Thyroid gland (tissue), 4 donors: ENCODE measurements around the gene CHRNA1. TPM values are rescaled to one million over a fixed set of nuclear protein-coding genes. Genes with fewer than 3 reads are reported as not detected.

Source experiments
- DNase-seq, 2 donors: peaks; one replicate each; pipeline ENCODE4 v3.0.0-alpha.2; 2019
- H3K27ac ChIP-seq, 3 donors: fragments of 200-600 bp; sonication (generic); 1 replicate in 2 of 3; 2 replicates in 1 of 3; pipeline ENCODE4 v1.5.1; 2016 to 2019; ENCODE audit warnings: mild to moderate bottlenecking in 1 of 3, moderate library complexity in 1 of 3
- H3K27me3 ChIP-seq: fragments of 200-600 bp; sonication (generic); one replicate; pipeline ENCODE4 v1.5.1; 2019
- H3K36me3 ChIP-seq, 2 donors: fragments of 200-600 bp; sonication (generic); one replicate each; pipeline ENCODE4 v1.5.1; 2016 to 2019
- H3K4me1 ChIP-seq, 2 donors: fragments of 200-600 bp; sonication (generic); one replicate each; pipeline ENCODE4 v1.5.1; 2017 to 2019
- H3K4me3 ChIP-seq, 3 donors: fragments of 200-600 bp; sonication (generic); replicated peaks in 1 of 3; 1 replicate in 2 of 3; 2 replicates in 1 of 3; pipeline ENCODE4 v1.5.1; 2016; ENCODE audit warnings: mild to moderate bottlenecking in 1 of 3
- H3K9me3 ChIP-seq: fragments of 200-600 bp; sonication (generic); one replicate; pipeline ENCODE4 v1.5.1; 2017
- POLR2A ChIP-seq, 2 donors: fragments of 450-650 bp; IDR thresholded peaks; one replicate each; pipeline ENCODE4 v1.6.1; 2017; ENCODE audit warnings: antibody characterized with exemption in 2 of 2, mild to moderate bottlenecking in 2 of 2, moderate library complexity in 1 of 2
- WGBS, 2 donors: methylation state at CpG; one replicate each; pipeline ENCODE4 v1.1.5; 2017; 5-methylcytosine and 5-hydroxymethylcytosine counted together
- intact Hi-C: fragments of 100-400 bp; cut with DNase I; formaldehyde crosslinking; loops from one replicate; pipeline ENCODE4 v1.15.1; 2023
- total RNA-seq, 4 donors: library from RNA; depleted of rRNA; stranded (reverse); fragments of >200 nt; gene quantifications; one replicate each; pipeline ENCODE4 v1.2.3, GENCODE V29; 2016
- TF ChIP-seq, protein P1 (sequence below), 6 experiments: fragments of 200-600 bp in 3 of 6; fragments of 450-650 bp in 3 of 6; sonication (generic) in 3 of 6; IDR thresholded peaks; one replicate each; pipeline ENCODE4 v1.5.1; 2016 to 2019; ENCODE audit warnings: antibody characterized with exemption in 6 of 6, mild to moderate bottlenecking in 2 of 6, inconsistent platforms in 1 of 6, moderate library complexity in 1 of 6

The CHRNA1 gene
- total RNA-seq, 4 donors from 2014 or later: not detected

DNA sequence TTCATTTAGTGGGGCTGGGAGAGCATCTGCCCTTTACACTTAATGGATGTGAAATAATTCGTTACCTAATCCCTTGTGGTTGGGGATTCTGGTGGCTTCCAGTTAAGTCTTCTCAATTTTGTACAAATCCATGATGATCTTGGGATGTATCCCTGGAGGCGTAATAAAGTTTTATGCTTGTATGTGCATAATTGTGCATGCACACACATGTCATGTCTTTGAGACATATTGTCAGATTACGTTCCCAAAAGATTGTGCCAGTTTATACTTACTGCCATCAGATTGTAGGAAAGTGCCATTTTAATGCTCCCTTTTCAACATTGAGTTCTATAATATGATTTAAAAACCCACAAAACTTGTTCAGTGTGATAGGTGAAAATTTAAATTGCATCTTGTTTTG lies 60.8 kb downstream of the CHRNA1 start:
- no peak for DNase-seq
- WGBS, 2 donors: 65 to 92% methylated on average over 3 of the region's 3 CpGs
- intact Hi-C loops: no loop called here
- H3K4me3 ChIP-seq: no peak overlapping the region
- TF ChIP-seq, protein P1, sequence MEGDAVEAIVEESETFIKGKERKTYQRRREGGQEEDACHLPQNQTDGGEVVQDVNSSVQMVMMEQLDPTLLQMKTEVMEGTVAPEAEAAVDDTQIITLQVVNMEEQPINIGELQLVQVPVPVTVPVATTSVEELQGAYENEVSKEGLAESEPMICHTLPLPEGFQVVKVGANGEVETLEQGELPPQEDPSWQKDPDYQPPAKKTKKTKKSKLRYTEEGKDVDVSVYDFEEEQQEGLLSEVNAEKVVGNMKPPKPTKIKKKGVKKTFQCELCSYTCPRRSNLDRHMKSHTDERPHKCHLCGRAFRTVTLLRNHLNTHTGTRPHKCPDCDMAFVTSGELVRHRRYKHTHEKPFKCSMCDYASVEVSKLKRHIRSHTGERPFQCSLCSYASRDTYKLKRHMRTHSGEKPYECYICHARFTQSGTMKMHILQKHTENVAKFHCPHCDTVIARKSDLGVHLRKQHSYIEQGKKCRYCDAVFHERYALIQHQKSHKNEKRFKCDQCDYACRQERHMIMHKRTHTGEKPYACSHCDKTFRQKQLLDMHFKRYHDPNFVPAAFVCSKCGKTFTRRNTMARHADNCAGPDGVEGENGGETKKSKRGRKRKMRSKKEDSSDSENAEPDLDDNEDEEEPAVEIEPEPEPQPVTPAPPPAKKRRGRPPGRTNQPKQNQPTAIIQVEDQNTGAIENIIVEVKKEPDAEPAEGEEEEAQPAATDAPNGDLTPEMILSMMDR (IDR thresholded peaks at IDR 0.05): no peak
- TF ChIP-seq POLR2A (IDR thresholded peaks at IDR 0.05): no peak
- no peaks in the 10 kb centered on the region for H3K36me3 ChIP-seq
- H3K27me3 ChIP-seq: no peaks in the 10 kb centered on the region
- H3K27ac ChIP-seq: no peak overlapping the region
- H3K4me1 ChIP-seq: no peaks in the 10 kb centered on the region
- no peaks in the 10 kb centered on the region for H3K9me3 ChIP-seq

DNA sequence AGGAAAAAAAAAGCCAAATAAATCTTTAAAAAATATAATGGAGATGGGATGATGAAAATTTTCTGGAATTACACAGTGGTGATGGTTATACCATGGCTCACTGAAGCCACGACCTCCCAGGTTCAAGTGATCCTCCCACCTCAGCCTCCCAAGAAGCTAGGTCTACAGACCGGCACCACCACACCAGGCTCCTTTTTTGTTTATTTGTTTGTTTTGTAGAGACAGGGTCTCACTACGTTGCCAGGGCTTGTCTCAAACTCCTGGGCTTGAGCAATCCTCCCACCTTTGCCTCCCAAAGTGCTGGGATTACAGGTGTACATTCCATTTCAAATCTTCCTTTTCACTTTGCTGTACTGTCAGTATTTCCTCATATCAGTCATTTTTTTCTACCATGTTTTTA lies 61.7 kb downstream of the CHRNA1 start:
- intact Hi-C loops: no loop called here
- TF ChIP-seq, protein P1 (IDR thresholded peaks at IDR 0.05): no peak
- TF ChIP-seq POLR2A (IDR thresholded peaks at IDR 0.05): no peak
- H3K4me1 ChIP-seq: no peaks in the 10 kb centered on the region
- H3K9me3 ChIP-seq: no peaks in the 10 kb centered on the region
- DNase-seq: no peak
- H3K36me3 ChIP-seq: no peaks in the 10 kb centered on the region
- no peak overlapping the region for H3K4me3 ChIP-seq
- WGBS, 2 donors: 73 to 81% methylated on average over 3 of the region's 3 CpGs
- no peak overlapping the region for H3K27ac ChIP-seq
- no peaks in the 10 kb centered on the region for H3K27me3 ChIP-seq

DNA sequence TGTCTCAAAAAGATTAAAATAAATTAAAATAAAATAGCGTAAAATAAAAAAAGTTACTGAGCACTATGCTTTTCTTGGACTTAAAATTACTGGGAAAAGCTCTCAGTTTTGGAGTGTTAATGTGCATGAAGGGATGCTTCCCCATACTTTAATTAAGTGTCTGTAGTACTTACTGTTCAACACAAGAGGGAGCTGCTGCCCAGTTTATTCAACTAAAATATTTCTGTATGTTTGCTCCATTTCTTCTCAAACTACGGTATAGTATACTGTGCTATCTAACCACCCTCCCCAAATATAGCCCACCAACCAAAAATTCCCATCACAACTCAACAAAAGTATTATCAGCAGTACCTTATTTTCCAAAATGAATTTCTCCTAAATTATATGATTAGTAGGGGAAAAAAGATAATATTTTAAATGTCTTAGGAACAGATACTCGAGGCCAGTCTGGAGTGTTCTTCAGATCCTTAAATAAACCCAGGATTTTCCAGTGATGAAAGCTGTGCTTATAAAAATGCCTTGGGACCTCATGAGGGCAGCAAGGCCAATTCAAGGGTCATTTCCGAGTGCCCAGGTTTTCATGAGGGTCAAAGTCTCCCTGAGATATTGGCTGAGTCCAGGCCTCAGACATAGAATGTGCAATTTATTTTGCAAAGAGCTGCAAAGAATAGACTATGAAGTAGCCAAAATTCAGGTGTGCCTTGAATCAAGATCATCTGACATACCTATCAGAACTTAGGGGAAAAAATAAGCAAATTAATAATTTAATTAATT lies 64.1 kb downstream of the CHRNA1 start:
- intact Hi-C loops: loop anchor here (5.0 kb wide), 1 partner anchor 238 kb away; no protein-coding TSS in a partner anchor
- Histone ChIP-seq H3K9me3 (no peaks in the 10 kb centered on the region), H3K27ac (no peak overlapping the region), H3K27me3 (no peaks in the 10 kb centered on the region), H3K4me3 (no peak overlapping the region), H3K36me3 (no peaks in the 10 kb centered on the region), H3K4me1 (no peaks in the 10 kb centered on the region)
- DNase-seq: no peak
- 24% methylated on average over 4 of the region's 4 CpGs for WGBS, 2 donors
- TF ChIP-seq POLR2A (IDR thresholded peaks at IDR 0.05): no peak
- TF ChIP-seq, protein P1 (IDR thresholded peaks at IDR 0.05): peak; percentile 34 to 80 (median 68)

Other genes starting within 250 kb of the CHRNA1 start
- 10 to 100 TPM; 15.2 to 32.7 (median 21.3) TPM for gene WIPF1, start 166.7 kb downstream of the CHRNA1 start, total RNA-seq
- 1 to 10 TPM; 7.8 to 9.7 (median 9.4) TPM for gene CHN1, start 240.9 kb upstream of the CHRNA1 start, total RNA-seq